Epithelial cell of esophagus (primary cell): Measurements from ENCODE around the gene CEMIP.

Experiments used
- DNase-seq: peaks from one replicate; pipeline ENCODE4 v3.0.0; 2010; ENCODE audit warnings: low read depth
- H3K4me3 ChIP-seq: 2 replicates; pipeline ENCODE4 v1.5.1; 2011; ENCODE audit warnings: mild to moderate bottlenecking, low read length, control low read depth
- CTCF ChIP-seq: IDR thresholded peaks from 2 replicates; pipeline ENCODE4 v1.5.1; 2011; ENCODE audit warnings: low read depth, mild to moderate bottlenecking, low read length, control low read depth, inconsistent platforms; ENCODE audit not compliant: insufficient read depth; ENCODE audit errors: missing control alignments

Gene CEMIP

GRCh38 chr15:80825361-80826030 is 46.3 kb downstream of the CEMIP start:
- no peak overlapping the region for H3K4me3 ChIP-seq
- TF ChIP-seq CTCF = no peak
- peak; percentile 21 for DNase-seq

- no peak for DNase-seq
- H3K4me3 ChIP-seq = no peak overlapping the region
- no peak for TF ChIP-seq CTCF
Observed at GRCh38 chr15:80828796-80829195, 49.6 kb downstream of the CEMIP start.

GRCh38 chr15:80830677-80831076 is 51.5 kb downstream of the CEMIP start:
- TF ChIP-seq CTCF = no peak
- H3K4me3 ChIP-seq = no peak overlapping the region
- DNase-seq = no peak

GRCh38 chr15:80831192-80831591 is 52.0 kb downstream of the CEMIP start:
- no peak for DNase-seq
- H3K4me3 ChIP-seq = no peak overlapping the region
- TF ChIP-seq CTCF = no peak

- no peak overlapping the region for H3K4me3 ChIP-seq
- DNase-seq = no peak
- TF ChIP-seq CTCF = no peak
Observed at GRCh38 chr15:80831606-80832224, 52.5 kb downstream of the CEMIP start.

GRCh38 chr15:80832686-80833085 is 53.5 kb downstream of the CEMIP start:
- no peak for TF ChIP-seq CTCF
- no peak for DNase-seq
- no peak overlapping the region for H3K4me3 ChIP-seq

GRCh38 chr15:80834402-80834801 is 55.2 kb downstream of the CEMIP start:
- DNase-seq = no peak
- no peak overlapping the region for H3K4me3 ChIP-seq
- TF ChIP-seq CTCF = no peak
